ENCODE data around the gene PPARGC1A.

PPARGC1A gene, protein sequence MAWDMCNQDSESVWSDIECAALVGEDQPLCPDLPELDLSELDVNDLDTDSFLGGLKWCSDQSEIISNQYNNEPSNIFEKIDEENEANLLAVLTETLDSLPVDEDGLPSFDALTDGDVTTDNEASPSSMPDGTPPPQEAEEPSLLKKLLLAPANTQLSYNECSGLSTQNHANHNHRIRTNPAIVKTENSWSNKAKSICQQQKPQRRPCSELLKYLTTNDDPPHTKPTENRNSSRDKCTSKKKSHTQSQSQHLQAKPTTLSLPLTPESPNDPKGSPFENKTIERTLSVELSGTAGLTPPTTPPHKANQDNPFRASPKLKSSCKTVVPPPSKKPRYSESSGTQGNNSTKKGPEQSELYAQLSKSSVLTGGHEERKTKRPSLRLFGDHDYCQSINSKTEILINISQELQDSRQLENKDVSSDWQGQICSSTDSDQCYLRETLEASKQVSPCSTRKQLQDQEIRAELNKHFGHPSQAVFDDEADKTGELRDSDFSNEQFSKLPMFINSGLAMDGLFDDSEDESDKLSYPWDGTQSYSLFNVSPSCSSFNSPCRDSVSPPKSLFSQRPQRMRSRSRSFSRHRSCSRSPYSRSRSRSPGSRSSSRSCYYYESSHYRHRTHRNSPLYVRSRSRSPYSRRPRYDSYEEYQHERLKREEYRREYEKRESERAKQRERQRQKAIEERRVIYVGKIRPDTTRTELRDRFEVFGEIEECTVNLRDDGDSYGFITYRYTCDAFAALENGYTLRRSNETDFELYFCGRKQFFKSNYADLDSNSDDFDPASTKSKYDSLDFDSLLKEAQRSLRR

DNA sequence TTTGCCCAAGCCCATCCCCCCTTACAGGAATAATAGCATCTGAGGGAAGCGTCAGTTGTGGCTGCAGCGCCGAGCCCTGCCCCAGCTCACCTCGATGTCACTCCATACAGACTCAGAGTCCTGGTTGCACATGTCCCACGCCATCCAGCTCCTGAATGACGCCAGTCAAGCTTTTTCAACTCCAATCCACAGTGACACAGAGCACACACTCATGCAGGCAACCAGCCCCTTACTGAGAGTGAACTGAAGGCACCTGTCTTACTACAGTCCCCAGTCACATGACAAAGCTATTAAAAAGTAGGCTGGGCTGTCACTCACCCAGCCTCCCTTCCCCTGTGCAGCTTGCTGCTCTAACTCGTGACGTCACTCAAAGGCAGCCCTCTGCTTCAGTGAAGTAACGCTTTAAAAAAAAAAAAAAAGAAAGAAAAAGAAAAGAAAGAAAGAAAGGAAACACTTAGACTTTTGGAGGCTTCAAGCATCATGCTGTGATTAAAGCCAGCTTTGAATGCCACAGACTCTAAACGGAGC is at the start of gene PPARGC1A:
TSS of gene PPARGC1A (minus strand) at position 234 of the 528 bp plus-strand sequence. CDS start at position 144, 90 bp downstream.
- peak; percentile 58 for DNase-seq

DNA sequence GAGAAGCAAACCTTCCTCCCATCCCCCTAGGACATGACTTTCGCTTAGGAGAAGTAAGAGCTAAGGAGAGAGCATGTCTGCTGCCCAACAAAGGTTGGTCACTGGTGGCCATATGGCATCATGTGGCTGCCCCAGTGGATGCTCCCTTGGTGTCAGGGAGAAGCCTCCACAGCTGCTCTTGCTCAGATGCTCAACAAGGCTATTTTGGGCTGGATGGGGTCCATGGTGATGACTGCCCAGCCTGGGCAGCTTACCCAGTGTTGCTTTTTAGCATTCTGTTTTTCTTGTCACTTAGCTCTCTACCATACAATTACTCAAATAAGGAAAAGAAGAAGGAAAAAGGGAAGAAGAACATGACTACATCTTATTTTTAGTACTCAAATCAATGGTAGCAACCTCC is 48.9 kb upstream of the PPARGC1A start:
- no peak for DNase-seq

GRCh38 chr4:23937173-23937572 is 47.3 kb upstream of the PPARGC1A start:
- DNase-seq: no peak

DNA sequence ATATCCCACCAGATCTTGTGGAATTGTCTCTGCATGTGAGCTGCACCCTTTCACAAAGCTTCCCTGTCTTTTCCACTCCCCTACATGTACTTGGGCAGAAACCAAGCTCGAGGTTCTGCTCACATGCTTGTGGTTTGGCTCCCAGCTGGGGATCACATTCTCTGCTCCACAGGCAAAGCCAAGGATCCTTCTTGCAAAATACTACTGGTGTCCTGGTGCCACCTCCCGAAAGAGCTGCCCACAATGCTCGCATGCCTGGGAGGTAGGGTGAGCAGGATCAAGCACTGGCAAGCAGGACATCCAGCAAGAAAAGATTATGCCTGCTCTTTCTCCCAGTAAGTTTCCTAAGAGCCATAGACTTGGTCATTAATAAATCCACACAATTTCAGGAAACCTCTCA is 45.1 kb upstream of the PPARGC1A start:
- DNase-seq: peak; percentile 76

- DNase-seq: no peak
Observed at GRCh38 chr4:23934223-23934622, 44.4 kb upstream of the PPARGC1A start.

GRCh38 chr4:23932901-23933308 is 43.1 kb upstream of the PPARGC1A start:
- peak; percentile 41 for DNase-seq

GRCh38 chr4:23932186-23932585 is 42.3 kb upstream of the PPARGC1A start:
- no peak for DNase-seq

DNA sequence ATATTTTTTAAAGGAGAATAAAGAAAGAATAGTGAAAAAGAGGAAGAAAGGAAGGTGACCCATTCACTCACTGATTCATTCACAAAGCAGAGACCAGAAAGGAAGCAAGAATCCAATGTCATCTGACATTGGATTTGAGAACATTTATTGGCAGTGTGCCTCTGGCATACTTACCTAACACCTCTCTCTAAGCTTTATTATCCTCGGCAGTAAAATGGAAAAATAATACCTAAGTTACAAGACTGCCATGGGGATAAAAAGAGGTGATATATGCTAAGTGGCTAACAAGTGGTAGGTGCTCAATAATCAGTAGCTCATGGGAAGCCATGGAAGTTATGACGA is 41.6 kb upstream of the PPARGC1A start:
- DNase-seq: no peak

- peak; percentile 77 for DNase-seq
Observed at GRCh38 chr4:23930750-23931488, 41.1 kb upstream of the PPARGC1A start.

- no peak for DNase-seq
Observed at GRCh38 chr4:23929248-23929647, 39.4 kb upstream of the PPARGC1A start.

GRCh38 chr4:23924556-23924955 is 34.7 kb upstream of the PPARGC1A start:
- DNase-seq: no peak

- DNase-seq: no peak
Observed at GRCh38 chr4:23923840-23924239, 34.0 kb upstream of the PPARGC1A start.

GRCh38 chr4:23923141-23923540 is 33.3 kb upstream of the PPARGC1A start:
- no peak for DNase-seq

GRCh38 chr4:23922541-23923111 is 32.8 kb upstream of the PPARGC1A start:
- no peak for DNase-seq

- DNase-seq: no peak
Observed at GRCh38 chr4:23922013-23922412, 32.2 kb upstream of the PPARGC1A start.

DNA sequence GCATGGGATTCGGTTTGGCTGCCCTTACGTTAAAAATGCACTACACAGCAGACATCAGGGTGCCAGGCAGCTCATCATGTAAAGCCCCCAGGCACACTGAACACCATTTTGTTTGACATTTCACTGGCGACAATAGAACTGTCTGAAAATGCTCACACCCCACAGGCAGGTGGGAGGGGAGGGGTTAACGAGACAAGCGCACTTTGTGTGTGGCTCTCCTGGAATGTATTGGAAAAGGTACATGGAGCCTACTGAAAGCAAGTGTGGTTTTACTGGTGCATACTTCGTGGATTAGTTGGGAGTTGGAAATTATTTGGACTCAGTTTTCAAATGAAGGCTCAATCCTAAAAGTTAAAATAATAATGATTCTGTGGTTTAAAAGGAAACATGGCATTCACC is 31.6 kb upstream of the PPARGC1A start:
- DNase-seq: no peak

GRCh38 chr4:23920716-23921446 is 31.0 kb upstream of the PPARGC1A start:
- DNase-seq: no peak

DNA sequence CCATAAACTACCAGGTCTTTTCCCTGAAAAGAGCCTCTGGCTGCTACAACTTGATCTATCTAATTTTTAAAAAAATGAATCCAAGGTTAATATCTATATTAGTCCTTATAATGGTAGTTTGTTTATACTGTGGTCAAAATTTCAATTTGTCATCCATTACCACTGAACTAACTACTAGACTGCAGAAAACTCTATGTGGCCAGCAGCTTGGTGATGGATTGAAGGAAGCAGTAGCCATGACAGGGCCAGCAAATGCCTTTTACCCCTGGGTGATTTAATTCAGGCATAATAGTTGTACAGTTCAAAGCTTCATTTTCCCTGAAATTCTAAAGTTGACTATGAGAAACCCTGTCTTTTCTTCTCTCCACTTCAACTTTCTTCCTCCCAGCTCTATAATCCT is 30.4 kb upstream of the PPARGC1A start:
- no peak for DNase-seq

DNA sequence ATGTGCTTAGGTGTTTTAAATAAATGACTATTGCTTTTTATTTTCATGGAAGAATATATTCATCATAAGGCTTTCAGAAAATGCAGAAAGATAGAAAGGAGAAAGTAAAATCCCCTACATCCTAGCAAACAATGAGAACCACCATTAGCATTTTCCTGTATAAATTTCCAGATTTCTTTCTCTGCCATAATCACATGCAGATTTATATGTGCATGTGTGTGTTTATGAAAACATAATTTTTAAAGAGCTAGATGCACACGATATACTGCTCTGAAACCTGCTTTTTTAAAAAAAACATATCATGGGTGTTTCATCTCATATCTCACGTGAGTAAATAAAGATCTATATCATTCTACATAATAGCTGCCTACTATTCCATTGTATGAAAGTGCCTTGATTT is 26.4 kb upstream of the PPARGC1A start:
- DNase-seq: no peak

- no peak for DNase-seq
Observed at GRCh38 chr4:23915459-23916132, 25.7 kb upstream of the PPARGC1A start.

GRCh38 chr4:23911675-23912455 is 22.0 kb upstream of the PPARGC1A start:
- no peak for DNase-seq

Data from right hindlimb (tissue), 1 donor.